HG02840 (cell line): ENCODE data around the gene KRT38.
"Not testable (repeated sequence)": the region's sequence is repeated elsewhere in the genome, so short reads cannot be mapped to it uniquely, and the experiment has no call there.

Experiments used
- ATAC-seq: cut with Tn5 transposase; IDR thresholded peaks from one replicate; pipeline ENCODE4 v1.9.1; 2021; ENCODE audit warnings: mild to moderate bottlenecking, moderate library complexity, moderate number of reproducible peaks; ENCODE audit not compliant: unreplicated experiment, low FRiP score

KRT38 gene

GRCh38 chr17:41428591-41429291, 12.0 kb downstream of the KRT38 start:
- no peak for ATAC-seq

GRCh38 chr17:41424111-41424635, 16.6 kb downstream of the KRT38 start, which contains the start of gene KRT37:
KRT37 (minus strand) TSS chr17:41424585; CDS start chr17:41424523, 62 bp downstream.
- ATAC-seq: no peak

GRCh38 chr17:41422586-41422985, 18.2 kb downstream of the KRT38 start:
- ATAC-seq: not testable (repeated sequence)

- ATAC-seq: no peak
Measured at GRCh38 chr17:41421617-41422016, 19.2 kb downstream of the KRT38 start.

- ATAC-seq: no peak
Measured at GRCh38 chr17:41421116-41421515, 19.7 kb downstream of the KRT38 start.

GRCh38 chr17:41420134-41420533, 20.6 kb downstream of the KRT38 start:
- no peak for ATAC-seq

GRCh38 chr17:41419716-41420115, 21.1 kb downstream of the KRT38 start:
- no peak for ATAC-seq

GRCh38 chr17:41418116-41418860, 22.5 kb downstream of the KRT38 start:
- ATAC-seq: no peak

- no peak for ATAC-seq
Measured at GRCh38 chr17:41417576-41418015, 23.2 kb downstream of the KRT38 start.

GRCh38 chr17:41417127-41417526, 23.7 kb downstream of the KRT38 start:
- no peak for ATAC-seq

GRCh38 chr17:41416479-41416878, 24.3 kb downstream of the KRT38 start:
- no peak for ATAC-seq

GRCh38 chr17:41415833-41416335, 24.9 kb downstream of the KRT38 start:
- ATAC-seq: no peak

- no peak for ATAC-seq
Measured at GRCh38 chr17:41415411-41415810, 25.4 kb downstream of the KRT38 start.

- ATAC-seq: no peak
Measured at GRCh38 chr17:41413982-41414381, 26.8 kb downstream of the KRT38 start.

- ATAC-seq: no peak
Measured at GRCh38 chr17:41413353-41413957, 27.3 kb downstream of the KRT38 start.

- ATAC-seq: no peak
Measured at GRCh38 chr17:41411072-41411840, 29.5 kb downstream of the KRT38 start.

- no peak for ATAC-seq
Measured at GRCh38 chr17:41407226-41407625, 33.6 kb downstream of the KRT38 start.

GRCh38 chr17:41406205-41406604, 34.6 kb downstream of the KRT38 start:
- ATAC-seq: no peak

- no peak for ATAC-seq
Measured at GRCh38 chr17:41404024-41404671, 36.6 kb downstream of the KRT38 start.
